ENCODE results near the gene SPECC1. TPM values are rescaled to one million over a fixed set of nuclear protein-coding genes. Genes with fewer than 3 reads are reported as not detected.
A peak's percentile ranks its signal among the peaks of the same experiment; 100 is the strongest.
"Not testable (repeated sequence)": the region's sequence is repeated elsewhere in the genome, so short reads cannot be mapped to it uniquely, and the experiment has no call there.

Gene SPECC1
- total RNA-seq, 1 donor from 2014 or later: 83.8 TPM

- DNase-seq (ENCODE audit: low spot score): no peak
Observed at GRCh38 chr17:20125724-20126123, 116.6 kb downstream of the SPECC1 start.

GRCh38 chr17:20127360-20128035, 118.3 kb downstream of the SPECC1 start:
- no peak for DNase-seq (ENCODE audit: low spot score)

GRCh38 chr17:20128036-20128667, 119.0 kb downstream of the SPECC1 start:
- DNase-seq (ENCODE audit: low spot score): no peak

- DNase-seq (ENCODE audit: low spot score): no peak
Observed at GRCh38 chr17:20133517-20133916, 124.4 kb downstream of the SPECC1 start.

- DNase-seq (ENCODE audit: low spot score): no peak
Observed at GRCh38 chr17:20141198-20141972, 132.2 kb downstream of the SPECC1 start.

- DNase-seq (ENCODE audit: low spot score): no peak
Observed at GRCh38 chr17:20142268-20142667, 133.1 kb downstream of the SPECC1 start.

GRCh38 chr17:20143740-20144139, 134.6 kb downstream of the SPECC1 start:
- no peak for DNase-seq (ENCODE audit: low spot score)

GRCh38 chr17:20145567-20145966, 136.4 kb downstream of the SPECC1 start:
- no peak for DNase-seq (ENCODE audit: low spot score)

GRCh38 chr17:20149251-20149650, 140.1 kb downstream of the SPECC1 start:
- no peak for DNase-seq (ENCODE audit: low spot score)

GRCh38 chr17:20151174-20151573, 142.0 kb downstream of the SPECC1 start:
- no peak for DNase-seq (ENCODE audit: low spot score)

GRCh38 chr17:20153231-20153630, 144.1 kb downstream of the SPECC1 start:
- no peak for DNase-seq (ENCODE audit: low spot score)

- no peak for DNase-seq (ENCODE audit: low spot score)
Observed at GRCh38 chr17:20154286-20155000, 145.3 kb downstream of the SPECC1 start.

- DNase-seq (ENCODE audit: low spot score): peak; percentile 97
Observed at GRCh38 chr17:20155258-20156195, 146.4 kb downstream of the SPECC1 start.

- peak; percentile 14 for DNase-seq (ENCODE audit: low spot score)
Observed at GRCh38 chr17:20156196-20157000, 147.2 kb downstream of the SPECC1 start.

- DNase-seq (ENCODE audit: low spot score): no peak
Observed at GRCh38 chr17:20157001-20157310, 147.8 kb downstream of the SPECC1 start.

- no peak for DNase-seq (ENCODE audit: low spot score)
Observed at GRCh38 chr17:20158580-20158979, 149.4 kb downstream of the SPECC1 start.

- DNase-seq (ENCODE audit: low spot score): no peak
Observed at GRCh38 chr17:20159406-20160069, 150.4 kb downstream of the SPECC1 start.

GRCh38 chr17:20165516-20165915, 156.4 kb downstream of the SPECC1 start:
- not testable (repeated sequence) for DNase-seq (ENCODE audit: low spot score)

- DNase-seq (ENCODE audit: low spot score): no peak
Observed at GRCh38 chr17:20170085-20170484, 160.9 kb downstream of the SPECC1 start.

All from mucosa of gallbladder (tissue), 1 donor.